NCI-H2196 (cell line): ENCODE results near the gene CYP21A2.
"Not testable (repeated sequence)": the region's sequence is repeated elsewhere in the genome, so short reads cannot be mapped to it uniquely, and the experiment has no call there.

Experiments
- DNase-seq: peaks from one replicate; lab custom pipeline; 2025; ENCODE audit not compliant: unreplicated experiment; lab: John Stamatoyannopoulos, UW

Gene CYP21A2

DNA sequence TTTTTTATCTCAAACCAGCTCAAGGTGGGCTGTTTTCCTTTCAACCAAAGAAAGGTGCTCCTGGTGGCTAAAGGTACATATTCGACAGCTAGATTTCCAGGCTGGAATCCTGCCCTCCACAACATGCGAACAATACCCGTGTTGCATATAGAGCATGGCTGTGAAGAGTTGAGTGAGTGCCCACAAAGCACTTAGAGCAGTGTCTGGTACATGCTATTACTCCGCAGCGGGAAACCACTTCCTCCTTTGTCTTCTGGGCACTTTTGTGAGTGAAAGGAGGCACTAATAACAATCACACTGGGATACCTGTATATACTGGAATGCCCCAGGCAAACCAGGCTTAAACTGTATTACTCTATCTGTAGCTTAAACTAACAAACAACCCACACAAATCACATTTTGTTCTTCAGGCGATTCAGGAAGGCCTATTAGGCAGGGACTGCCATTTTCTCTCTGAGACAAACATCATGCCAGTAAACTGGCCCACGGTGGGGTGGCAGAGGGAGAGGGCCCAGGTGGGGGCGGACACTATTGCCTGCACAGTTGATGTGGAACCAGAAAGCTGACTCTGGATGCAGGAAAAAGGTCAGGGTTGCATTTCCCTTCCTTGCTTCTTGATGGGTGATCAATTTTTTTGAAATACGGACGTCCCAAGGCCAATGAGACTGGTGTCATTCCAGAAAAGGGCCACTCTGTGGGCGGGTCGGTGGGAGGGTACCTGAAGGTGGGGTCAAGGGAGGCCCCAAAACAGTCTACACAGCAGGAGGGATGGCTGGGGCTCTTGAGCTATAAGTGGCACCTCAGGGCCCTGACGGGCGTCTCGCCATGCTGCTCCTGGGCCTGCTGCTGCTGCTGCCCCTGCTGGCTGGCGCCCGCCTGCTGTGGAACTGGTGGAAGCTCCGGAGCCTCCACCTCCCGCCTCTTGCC lies at the start of gene CYP21A2:
Gene CYP21A2 (plus strand): TSS at position 818 of the 927 bp plus-strand sequence. CDS start 8 bp downstream, at position 826.
- not testable (repeated sequence) for DNase-seq

DNA sequence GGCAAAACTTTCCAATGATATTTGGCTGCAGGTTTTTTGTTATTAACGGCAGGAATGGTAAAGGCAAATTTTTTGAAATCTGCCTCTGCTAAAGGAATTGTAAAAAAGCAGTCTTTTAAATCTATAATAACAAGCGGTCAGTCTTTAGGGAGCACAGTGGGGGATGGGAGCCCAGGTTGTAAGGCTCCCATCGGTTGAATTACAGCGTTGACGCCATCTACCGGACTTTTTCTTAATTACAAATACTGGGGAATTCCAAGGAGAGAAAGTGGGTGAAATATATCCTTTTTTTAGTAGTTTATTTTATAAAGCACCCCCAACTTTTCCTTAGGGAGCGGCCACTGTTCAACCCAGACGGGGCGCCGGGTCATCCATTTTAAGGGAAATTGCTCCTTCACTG lies 48.9 kb upstream of the CYP21A2 start:
- DNase-seq, result not testable (repeated sequence)

DNA sequence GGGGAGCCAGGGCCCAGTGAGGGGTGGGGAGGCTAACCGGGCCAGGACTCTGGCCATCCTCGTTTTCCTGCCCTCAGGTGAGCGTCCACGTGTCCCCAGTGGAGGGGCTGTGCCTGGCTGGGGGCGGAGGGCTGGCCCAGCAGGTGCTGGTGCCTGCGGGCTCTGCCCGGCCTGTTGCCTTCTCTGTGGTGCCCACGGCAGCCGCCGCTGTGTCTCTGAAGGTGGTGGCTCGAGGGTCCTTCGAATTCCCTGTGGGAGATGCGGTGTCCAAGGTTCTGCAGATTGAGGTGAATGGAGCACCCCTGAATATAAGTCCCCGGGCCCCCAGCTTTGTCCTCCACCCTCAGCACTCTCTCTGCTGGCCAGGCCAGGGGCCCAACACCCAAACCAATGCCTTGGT lies 43.8 kb upstream of the CYP21A2 start:
- not testable (repeated sequence) for DNase-seq

DNA sequence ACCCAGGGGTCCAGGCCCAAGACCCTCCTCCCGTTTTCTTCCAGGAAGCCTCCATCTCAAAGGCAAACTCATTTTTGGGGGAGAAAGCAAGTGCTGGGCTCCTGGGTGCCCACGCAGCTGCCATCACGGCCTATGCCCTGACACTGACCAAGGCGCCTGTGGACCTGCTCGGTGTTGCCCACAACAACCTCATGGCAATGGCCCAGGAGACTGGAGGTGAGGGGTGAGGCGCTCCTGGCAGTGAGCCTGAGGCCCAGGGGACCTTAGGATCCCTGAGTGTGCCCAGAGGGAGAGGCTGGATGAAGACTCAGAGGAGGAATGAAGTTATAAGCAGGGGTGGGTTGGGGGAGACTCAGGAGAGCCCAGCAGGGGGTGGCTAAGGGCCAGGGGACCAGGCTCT lies 41.8 kb upstream of the CYP21A2 start:
- DNase-seq, result not testable (repeated sequence)

DNA sequence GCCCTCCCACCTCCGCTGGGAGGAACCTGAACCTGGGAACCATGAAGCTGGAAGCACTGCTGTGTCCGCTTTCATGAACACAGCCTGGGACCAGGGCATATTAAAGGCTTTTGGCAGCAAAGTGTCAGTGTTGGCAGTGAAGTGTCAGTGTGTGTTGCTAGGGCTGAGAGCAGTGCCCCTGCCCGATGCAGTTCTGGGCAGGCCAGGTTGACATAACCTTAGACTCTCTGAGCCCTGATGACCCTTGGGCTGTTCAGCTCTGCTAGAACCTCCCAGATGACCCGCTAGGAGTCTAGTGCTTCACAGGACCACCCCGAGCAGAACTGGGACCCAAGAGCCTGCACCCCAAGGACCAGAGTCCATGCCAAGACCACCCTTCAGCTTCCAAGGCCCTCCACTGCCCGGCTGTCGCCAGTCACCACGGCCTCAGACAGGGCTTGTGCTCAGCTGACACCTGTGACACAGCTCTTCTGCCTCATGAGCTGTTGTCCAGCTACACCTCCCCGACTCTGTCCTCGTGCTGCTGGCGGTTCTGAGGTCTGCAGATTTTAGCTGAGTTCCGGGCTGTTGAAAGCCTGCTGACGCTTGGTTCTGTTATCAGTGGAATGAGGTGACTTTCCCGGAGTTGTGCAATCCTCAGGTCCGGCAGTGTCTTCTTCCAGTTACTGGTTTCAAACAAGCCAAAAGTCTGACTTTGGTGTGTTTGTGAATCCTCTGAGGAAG lies 35.5 kb upstream of the CYP21A2 start:
- not testable (repeated sequence) for DNase-seq

DNA sequence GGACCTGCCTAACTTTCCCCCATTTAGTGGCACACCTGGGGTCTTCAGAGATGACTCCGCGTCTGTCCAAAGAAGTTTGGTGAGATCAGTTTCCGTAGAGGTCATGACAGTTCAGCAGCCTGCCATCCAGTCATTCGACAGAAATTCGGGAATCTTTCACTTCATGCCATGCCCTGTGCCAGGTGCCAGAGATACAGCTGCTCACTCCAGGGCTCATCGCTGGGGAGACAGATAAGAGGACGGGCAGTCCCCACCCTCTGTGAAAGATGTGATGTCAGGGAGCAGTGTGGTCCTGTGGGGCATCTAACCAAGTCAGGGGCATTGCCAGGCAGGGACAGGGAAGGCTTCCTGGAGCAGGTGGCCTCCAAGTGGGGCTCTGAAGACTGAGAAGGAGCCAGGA lies 34.9 kb upstream of the CYP21A2 start:
- DNase-seq, result not testable (repeated sequence)

DNA sequence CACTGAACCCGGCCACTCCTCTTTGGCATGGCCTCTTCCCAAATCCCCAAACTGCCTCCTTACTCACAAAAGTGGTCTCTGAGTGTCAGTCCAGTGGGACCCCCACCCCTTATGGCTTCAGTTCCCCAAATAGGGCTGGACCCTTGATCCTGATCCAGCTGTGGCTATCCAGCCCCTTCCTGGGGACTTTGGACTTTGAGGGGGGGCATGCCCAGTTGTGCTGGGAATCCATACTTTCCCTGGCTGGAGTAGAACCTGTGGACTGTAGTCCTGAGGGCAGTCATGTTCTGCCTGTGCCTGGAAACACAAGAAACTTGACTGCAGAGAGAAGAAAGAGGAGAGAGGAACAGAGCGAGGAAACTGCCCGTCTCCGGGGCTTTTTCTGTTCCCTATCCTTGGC lies 33.8 kb upstream of the CYP21A2 start:
- DNase-seq, result not testable (repeated sequence)

DNA sequence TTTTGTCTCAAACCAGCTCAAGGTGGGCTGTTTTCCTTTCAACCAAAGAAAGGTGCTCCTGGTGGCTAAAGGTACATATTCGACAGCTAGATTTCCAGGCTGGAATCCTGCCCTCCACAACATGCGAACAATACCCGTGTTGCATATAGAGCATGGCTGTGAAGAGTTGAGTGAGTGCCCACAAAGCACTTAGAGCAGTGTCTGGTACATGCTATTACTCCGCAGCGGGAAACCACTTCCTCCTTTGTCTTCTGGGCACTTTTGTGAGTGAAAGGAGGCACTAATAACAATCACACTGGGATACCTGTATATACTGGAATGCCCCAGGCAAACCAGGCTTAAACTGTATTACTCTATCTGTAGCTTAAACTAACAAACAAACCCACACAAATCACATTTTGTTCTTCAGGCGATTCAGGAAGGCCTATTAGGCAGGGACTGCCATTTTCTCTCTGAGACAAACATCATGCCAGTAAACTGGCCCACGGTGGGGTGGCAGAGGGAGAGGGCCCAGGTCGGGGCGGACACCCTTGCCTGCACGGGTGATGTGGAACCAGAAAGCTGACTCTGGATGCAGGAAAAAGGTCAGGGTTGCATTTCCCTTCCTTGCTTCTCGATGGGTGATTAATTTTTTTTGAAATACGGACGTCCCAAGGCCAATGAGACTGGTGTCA lies 33.2 kb upstream of the CYP21A2 start:
- DNase-seq, result not testable (repeated sequence)

DNA sequence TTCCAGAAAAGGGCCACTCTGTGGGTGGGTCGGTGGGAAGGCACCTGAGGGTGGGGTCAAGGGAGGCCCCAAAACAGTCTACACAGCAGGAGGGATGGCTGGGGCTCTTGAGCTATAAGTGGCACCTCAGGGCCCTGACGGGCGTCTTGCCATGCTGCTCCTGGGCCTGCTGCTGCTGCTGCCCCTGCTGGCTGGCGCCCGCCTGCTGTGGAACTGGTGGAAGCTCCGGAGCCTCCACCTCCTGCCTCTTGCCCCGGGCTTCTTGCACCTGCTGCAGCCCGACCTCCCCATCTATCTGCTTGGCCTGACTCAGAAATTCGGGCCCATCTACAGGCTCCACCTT lies 32.7 kb upstream of the CYP21A2 start:
- not testable (repeated sequence) for DNase-seq

DNA sequence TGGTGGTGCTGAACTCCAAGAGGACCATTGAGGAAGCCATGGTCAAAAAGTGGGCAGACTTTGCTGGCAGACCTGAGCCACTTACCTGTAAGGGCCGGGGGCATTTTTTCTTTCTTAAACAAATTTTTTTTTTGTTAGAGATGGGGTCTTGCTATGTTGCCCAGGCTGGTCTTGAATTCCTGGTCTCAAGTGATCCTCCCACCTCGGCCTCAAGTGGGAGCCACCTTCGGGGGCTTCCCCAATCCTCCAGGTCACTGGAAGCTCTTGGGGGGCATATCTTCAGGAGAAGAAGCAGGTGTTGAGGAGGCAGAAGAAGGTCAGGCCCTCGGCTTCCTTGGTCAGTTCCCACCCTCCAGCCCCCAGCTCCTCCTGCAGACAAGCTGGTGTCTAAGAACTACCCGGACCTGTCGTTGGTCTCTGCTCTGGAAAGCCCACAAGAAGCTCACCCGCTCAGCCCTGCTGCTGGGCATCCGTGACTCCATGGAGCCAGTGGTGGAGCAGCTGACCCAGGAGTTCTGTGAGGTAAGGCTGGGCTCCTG lies 32.2 kb upstream of the CYP21A2 start:
- DNase-seq, result not testable (repeated sequence)

DNA sequence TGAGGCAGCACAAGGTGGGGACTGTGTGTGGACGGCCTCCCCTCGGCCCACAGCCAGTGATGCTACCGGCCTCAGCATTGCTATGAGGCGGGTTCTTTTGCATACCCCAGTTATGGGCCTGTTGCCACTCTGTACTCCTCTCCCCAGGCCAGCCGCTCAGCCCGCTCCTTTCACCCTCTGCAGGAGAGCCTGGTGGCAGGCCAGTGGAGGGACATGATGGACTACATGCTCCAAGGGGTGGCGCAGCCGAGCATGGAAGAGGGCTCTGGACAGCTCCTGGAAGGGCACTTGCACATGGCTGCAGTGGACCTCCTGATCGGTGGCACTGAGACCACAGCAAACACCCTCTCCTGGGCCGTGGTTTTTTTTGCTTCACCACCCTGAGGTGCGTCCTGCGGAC lies 31.1 kb upstream of the CYP21A2 start:
- DNase-seq, result not testable (repeated sequence)

DNA sequence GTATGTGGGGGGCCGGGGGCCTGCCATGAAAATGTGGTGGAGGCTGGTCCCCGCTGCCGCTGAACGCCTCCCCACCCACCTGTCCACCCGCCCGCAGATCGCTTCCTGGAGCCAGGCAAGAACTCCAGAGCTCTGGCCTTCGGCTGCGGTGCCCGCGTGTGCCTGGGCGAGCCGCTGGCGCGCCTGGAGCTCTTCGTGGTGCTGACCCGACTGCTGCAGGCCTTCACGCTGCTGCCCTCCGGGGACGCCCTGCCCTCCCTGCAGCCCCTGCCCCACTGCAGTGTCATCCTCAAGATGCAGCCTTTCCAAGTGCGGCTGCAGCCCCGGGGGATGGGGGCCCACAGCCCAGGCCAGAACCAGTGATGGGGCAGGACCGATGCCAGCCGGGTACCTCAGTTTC lies 30.2 kb upstream of the CYP21A2 start:
- not testable (repeated sequence) for DNase-seq

DNA sequence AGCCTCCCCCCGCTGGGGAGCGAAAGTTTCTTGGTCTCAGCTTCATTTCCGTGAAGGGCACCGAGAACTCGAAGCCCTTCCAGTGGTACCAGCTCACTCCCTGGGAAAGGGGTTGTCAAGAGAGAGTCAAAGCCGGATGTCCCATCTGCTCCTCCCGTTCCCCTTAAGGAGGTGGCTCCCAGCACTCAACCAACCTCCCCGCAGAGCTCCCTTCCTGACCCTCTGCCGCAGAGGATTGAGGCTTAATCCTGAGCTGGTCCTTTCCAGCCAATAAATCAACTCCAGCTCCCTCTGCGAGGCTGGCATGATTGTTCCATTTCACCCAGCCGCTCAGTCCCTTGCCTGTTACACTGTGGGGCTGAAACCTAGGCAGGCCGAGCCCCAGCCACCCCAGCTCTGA lies 29.6 kb upstream of the CYP21A2 start:
- DNase-seq, result not testable (repeated sequence)

DNA sequence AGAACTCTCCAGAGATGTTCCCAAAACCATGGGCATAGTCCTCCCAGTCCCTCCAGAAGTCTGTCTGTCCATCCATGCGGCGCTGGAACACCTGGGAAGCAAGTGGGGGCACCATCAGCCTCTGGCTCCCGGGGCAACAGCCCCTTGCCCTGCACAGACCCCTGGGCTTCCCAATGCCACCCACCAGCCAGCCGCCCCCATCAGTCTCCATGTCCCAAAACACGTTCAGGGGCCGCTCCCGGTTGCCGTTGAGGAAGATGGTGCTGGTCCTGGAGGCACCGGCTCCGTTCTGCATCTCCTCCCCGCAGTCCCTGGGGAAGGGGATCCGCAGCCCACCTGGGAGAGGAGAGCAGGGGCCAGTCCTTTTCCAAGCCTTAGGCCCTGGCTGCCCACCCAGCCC lies 28.7 kb upstream of the CYP21A2 start:
- not testable (repeated sequence) for DNase-seq

DNA sequence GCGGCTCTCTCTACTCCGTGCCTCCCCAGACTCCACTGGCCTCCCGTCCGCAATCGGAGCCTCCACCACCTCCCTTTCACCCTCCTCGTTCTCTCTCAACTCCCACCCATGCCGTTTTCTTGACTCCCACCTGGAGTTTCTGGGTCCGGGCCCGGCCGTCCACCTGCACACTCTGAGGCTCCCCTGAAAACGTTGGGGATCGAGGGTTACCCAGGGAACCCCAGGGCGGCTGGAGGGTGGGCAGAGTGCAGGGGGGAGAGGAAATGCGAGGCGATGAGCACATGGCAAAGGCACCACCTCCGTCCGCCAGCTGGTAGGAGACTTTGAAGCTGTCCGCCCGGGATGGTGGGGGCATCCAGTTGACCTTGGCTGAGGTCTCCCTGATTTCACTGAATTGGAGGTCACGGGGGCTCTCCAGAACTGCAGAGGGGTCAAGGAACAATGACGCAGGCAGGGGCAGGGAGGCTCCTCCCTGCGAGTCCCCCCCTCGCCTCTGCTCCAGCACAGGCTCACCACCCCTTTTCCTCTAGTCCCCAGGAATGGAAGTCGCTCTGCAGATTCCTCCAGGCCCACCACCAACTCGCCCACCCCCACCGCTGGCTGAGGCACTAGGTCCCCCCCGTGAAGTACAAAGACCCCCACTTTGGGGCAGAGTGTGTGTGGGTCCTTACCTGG lies 27.2 kb upstream of the CYP21A2 start:
- DNase-seq, result not testable (repeated sequence)

DNA sequence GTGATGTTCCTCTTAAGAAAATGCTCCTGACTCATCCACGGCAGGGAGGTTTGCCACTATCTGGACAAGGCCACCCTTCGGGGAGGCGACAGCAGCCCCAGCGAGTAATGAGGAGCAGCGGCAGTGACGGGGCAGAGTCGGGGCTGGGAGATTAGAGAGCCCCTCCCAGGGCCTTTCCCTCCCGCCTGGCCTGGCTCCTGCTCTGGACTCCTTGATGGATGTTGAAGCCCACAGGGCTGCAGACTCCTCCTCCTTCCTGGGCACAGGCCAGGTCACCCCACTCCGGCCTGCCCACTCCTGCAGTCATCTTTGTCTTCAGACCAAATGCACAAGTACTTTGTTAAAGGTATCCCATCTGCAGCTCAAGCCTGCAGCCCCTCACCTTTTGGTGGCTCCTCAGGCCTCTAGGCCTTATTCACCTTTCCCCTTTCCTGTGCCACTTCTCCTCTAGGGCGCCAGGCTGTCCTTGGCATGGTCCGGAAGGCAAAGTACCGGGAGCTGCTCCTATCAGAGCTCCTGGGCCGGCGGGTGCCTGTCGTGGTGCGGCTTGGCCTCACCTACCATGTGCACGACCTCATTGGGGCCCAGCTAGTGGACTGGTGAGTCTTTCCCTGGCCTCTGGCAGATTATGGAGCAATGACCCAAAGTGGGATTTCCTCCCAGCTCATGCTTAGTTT lies 25.1 kb upstream of the CYP21A2 start:
- not testable (repeated sequence) for DNase-seq

DNA sequence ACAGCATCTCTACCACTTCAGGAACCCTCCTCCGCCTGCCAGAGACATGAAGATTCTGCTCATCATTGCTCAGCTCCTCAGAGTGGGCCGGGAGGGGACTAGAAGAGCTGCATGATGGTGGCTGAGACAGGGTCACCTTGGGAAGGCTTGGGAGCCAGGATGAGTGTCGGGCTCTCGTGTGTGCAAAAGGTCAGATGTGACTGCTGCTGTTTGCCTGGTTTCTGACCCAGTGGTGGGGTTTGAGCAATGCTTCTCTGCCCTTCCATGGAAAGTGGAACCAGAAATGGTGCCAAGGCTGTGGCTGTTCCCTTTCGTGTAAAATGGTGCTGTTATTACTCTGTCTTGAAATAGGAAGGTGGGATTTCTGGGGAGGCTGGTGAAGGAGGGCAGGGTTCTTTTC lies 24.5 kb upstream of the CYP21A2 start:
- not testable (repeated sequence) for DNase-seq

DNA sequence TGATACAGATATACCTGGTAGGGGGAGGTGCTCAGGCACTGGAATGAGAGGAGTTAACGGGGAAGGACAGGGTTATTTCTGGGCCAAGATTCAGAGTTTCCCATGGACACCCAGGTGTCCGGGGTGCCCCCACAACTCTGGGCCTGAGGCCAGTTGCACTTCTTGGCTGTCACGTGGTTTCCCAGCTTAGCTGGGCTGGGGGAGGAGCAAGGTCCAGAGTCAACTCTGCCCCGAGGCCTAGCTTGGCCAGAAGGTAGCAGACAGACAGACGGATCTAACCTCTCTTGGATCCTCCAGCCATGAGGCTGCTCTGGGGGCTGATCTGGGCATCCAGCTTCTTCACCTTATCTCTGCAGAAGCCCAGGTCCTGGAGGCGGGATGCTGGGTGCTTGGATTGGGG lies 23.7 kb upstream of the CYP21A2 start, which contains the start of gene C4B:
Gene C4B (plus strand): TSS at position 249 of the 400 bp plus-strand sequence. CDS start 51 bp downstream, at position 300.
- not testable (repeated sequence) for DNase-seq

DNA sequence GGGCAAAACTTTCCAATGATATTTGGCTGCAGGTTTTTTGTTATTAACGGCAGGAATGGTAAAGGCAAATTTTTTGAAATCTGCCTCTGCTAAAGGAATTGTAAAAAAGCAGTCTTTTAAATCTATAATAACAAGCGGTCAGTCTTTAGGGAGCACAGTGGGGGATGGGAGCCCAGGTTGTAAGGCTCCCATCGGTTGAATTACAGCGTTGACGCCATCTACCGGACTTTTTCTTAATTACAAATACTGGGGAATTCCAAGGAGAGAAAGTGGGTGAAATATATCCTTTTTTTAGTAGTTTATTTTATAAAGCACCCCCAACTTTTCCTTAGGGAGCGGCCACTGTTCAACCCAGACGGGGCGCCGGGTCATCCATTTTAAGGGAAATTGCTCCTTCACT lies 16.1 kb upstream of the CYP21A2 start:
- DNase-seq, result not testable (repeated sequence)

DNA sequence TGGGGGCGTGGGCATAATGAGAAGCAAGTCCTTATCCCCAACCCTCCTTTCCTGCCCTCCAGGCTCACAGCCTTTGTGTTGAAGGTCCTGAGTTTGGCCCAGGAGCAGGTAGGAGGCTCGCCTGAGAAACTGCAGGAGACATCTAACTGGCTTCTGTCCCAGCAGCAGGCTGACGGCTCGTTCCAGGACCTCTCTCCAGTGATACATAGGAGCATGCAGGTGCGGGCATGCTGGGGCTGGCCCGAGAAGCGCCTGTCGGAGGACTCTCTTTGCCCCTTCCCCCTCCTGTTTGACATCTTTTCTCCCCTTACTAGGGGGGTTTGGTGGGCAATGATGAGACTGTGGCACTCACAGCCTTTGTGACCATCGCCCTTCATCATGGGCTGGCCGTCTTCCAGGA lies 9.6 kb upstream of the CYP21A2 start:
- not testable (repeated sequence) for DNase-seq
